Fibroblast of lung (primary cell): ENCODE data around the gene FRMD6.

Source experiments
- CTCF ChIP-seq, 2 donors: IDR thresholded peaks in 1 of 2; conservative IDR thresholded peaks in 1 of 2; 1 replicate in 1 of 2; 2 replicates in 1 of 2; pipeline ENCODE4 v1.5.1; 2011 to 2012; ENCODE audit warnings: low read length in 2 of 2, control low read depth in 1 of 2, inconsistent platforms in 1 of 2, low read depth in 1 of 2, mild to moderate bottlenecking in 1 of 2
- EZH2 ChIP-seq: IDR thresholded peaks from 2 replicates; pipeline ENCODE4 v1.5.1; 2012; ENCODE audit warnings: low read length, control low read depth, mild to moderate bottlenecking; ENCODE audit errors: missing control alignments

- no peak for TF ChIP-seq CTCF (conservative IDR thresholded peaks at IDR 0.05 in 1 of 2, IDR thresholded peaks at IDR 0.05 in 1 of 2; ENCODE audit: low read depth in 1 of 2, low read length in 2 of 2)
- no peak for TF ChIP-seq EZH2
Measured at GRCh38 chr14:51703787-51704186, 52.1 kb downstream of the FRMD6 start.
